HepG2 (cell line): ENCODE results near the gene OR4D9. TPM values are rescaled to one million over a fixed set of nuclear protein-coding genes. Genes with fewer than 3 reads are reported as not detected.

ENCODE experiments used
- DR1 ChIP-seq: sonication (generic); formaldehyde crosslinking; IDR thresholded peaks from 2 replicates; pipeline ENCODE4 v1.8.0; 2021; ENCODE audit warnings: mild to moderate bottlenecking, missing genetic modification reagents, inconsistent platforms
- ELF3 ChIP-seq: IDR thresholded peaks from 2 replicates; pipeline ENCODE4 v1.6.1; 2016; ENCODE audit warnings: missing genetic modification reagents, missing compliant biosample characterization
- ESRRA ChIP-seq: sonication (generic); formaldehyde crosslinking; IDR thresholded peaks from 2 replicates; pipeline ENCODE4 v1.5.1; 2020; ENCODE audit warnings: mild to moderate bottlenecking, low read depth, missing genetic modification reagents
- HDAC1 ChIP-seq: sonication (generic); formaldehyde crosslinking; IDR thresholded peaks from 2 replicates; pipeline ENCODE4 v1.5.1; 2020; ENCODE audit warnings: mild to moderate bottlenecking, missing genetic modification reagents
- KDM4B ChIP-seq: sonication (generic); formaldehyde crosslinking; IDR thresholded peaks from 2 replicates; pipeline ENCODE4 v1.4.0; 2020; ENCODE audit warnings: missing genetic modification reagents
- KLF16 ChIP-seq, 2 experiments: sonication (generic) in 1 of 2; formaldehyde crosslinking in 1 of 2; IDR thresholded peaks; 2 replicates each; pipeline versions ENCODE4 v1.6.1 to v1.8.0; 2016 to 2023; ENCODE audit warnings: missing genetic modification reagents in 2 of 2, missing compliant biosample characterization in 1 of 2
- MAF1 ChIP-seq: sonication (generic); formaldehyde crosslinking; IDR thresholded peaks from 2 replicates; pipeline ENCODE4 v1.5.0; 2020; ENCODE audit warnings: missing genetic modification reagents, borderline replicate concordance
- MAFF ChIP-seq: IDR thresholded peaks from 2 replicates; pipeline ENCODE4 v1.6.1; 2011; ENCODE audit warnings: low read depth, low read length, improper control_type of control experiment
- MLLT10 ChIP-seq: sonication (generic); formaldehyde crosslinking; IDR thresholded peaks from 2 replicates; pipeline ENCODE4 v1.4.0; 2020; ENCODE audit warnings: missing genetic modification reagents
- NR2F1 ChIP-seq, 2 experiments: fragments of 450-650 bp in 1 of 2; formaldehyde crosslinking in 1 of 2; IDR thresholded peaks; 2 replicates each; pipeline versions ENCODE4 v1.5.0 to v1.6.1; 2016 to 2020; ENCODE audit warnings: mild to moderate bottlenecking in 1 of 2, missing compliant biosample characterization in 1 of 2, missing genetic modification reagents in 1 of 2, moderate library complexity in 1 of 2
- RFX3 ChIP-seq: IDR thresholded peaks from 2 replicates; pipeline ENCODE4 v1.6.1; 2016; ENCODE audit warnings: missing biosample characterization, missing genetic modification reagents
- SNRNP70 ChIP-seq: fragments of 200-400 bp; formaldehyde crosslinking; IDR thresholded peaks from 2 replicates; pipeline ENCODE4 v1.6.1; 2017; ENCODE audit warnings: mild to moderate bottlenecking, low read depth, low read length, moderate library complexity
- SP1 ChIP-seq, 2 experiments: fragments of 450-650 bp in 1 of 2; sonication (generic) in 1 of 2; formaldehyde crosslinking in 1 of 2; IDR thresholded peaks; 2 replicates each; pipeline versions ENCODE4 v1.4.0 to v1.6.1; 2016 to 2020; ENCODE audit warnings: missing genetic modification reagents in 1 of 2
- TFDP2 ChIP-seq: sonication (generic); formaldehyde crosslinking; IDR thresholded peaks from 2 replicates; pipeline ENCODE4 v1.4.0; 2020; ENCODE audit warnings: missing genetic modification reagents
- ZBTB8A ChIP-seq: sonication (generic); formaldehyde crosslinking; IDR thresholded peaks from 2 replicates; pipeline ENCODE4 v1.4.0; 2020; ENCODE audit warnings: mild to moderate bottlenecking, low read depth, missing genetic modification reagents, borderline replicate concordance
- ZFP1 ChIP-seq: IDR thresholded peaks from 2 replicates; pipeline ENCODE4 v1.6.1; 2016
- ZFP82 ChIP-seq: sonication (generic); formaldehyde crosslinking; IDR thresholded peaks from 2 replicates; pipeline ENCODE4 v1.5.1; 2020; ENCODE audit warnings: mild to moderate bottlenecking, missing genetic modification reagents, borderline replicate concordance
- ZNF232 ChIP-seq: sonication (generic); formaldehyde crosslinking; IDR thresholded peaks from 2 replicates; pipeline ENCODE4 v1.4.0; 2020; ENCODE audit warnings: missing genetic modification reagents, borderline replicate concordance
- ZNF605 ChIP-seq: sonication (generic); formaldehyde crosslinking; IDR thresholded peaks from 2 replicates; pipeline ENCODE4 v1.8.0; 2022; ENCODE audit warnings: mild to moderate bottlenecking, missing genetic modification reagents
- ZNF660 ChIP-seq: sonication (generic); formaldehyde crosslinking; IDR thresholded peaks from 2 replicates; pipeline ENCODE4 v1.5.1; 2020; ENCODE audit warnings: mild to moderate bottlenecking, low read depth, missing genetic modification reagents, borderline replicate concordance
- ZNF770 ChIP-seq: sonication (generic); formaldehyde crosslinking; IDR thresholded peaks from 2 replicates; pipeline ENCODE4 v1.5.0; 2020; ENCODE audit warnings: mild to moderate bottlenecking, missing genetic modification reagents
- ZNF781 ChIP-seq: sonication (generic); formaldehyde crosslinking; IDR thresholded peaks from 2 replicates; pipeline ENCODE4 v1.5.1; 2020; ENCODE audit warnings: borderline replicate concordance, mild to moderate bottlenecking, missing genetic modification reagents; ENCODE audit errors: not compliant biosample characterization
- ZNF883 ChIP-seq: sonication (generic); formaldehyde crosslinking; IDR thresholded peaks from 2 replicates; pipeline ENCODE4 v1.5.1; 2020; ENCODE audit warnings: mild to moderate bottlenecking, missing genetic modification reagents; ENCODE audit errors: not compliant biosample characterization
- polyA plus RNA-seq, 8 experiments: library from polyadenylated mRNA; depleted of rRNA in 3 of 8; stranded (reverse) in 7 of 8; unstranded in 1 of 8; fragments of >200 nt; fragmentation: Illumina TruSeq in 4 of 8; extraction: Trizol in 4 of 8; gene quantifications; 2 replicates each; pipeline versions ENCODE4 v1.2.1 to v1.2.3, GENCODE V29; 2011 to 2016; ENCODE audit warnings: low read depth in 4 of 8, missing spikeins in 1 of 8, mixed read lengths in 1 of 8; ENCODE audit not compliant: insufficient read depth in 1 of 8
- total RNA-seq, 5 experiments: library from RNA; depleted of rRNA; stranded (reverse); fragments of >200 nt; fragmentation: Illumina TruSeq; extraction: Trizol; gene quantifications; 2 replicates each; pipeline ENCODE4 v1.2.3, GENCODE V29; 2016; ENCODE audit warnings: low read depth in 1 of 5
- TF ChIP-seq, protein P1 (sequence below): sonication (generic); formaldehyde crosslinking; IDR thresholded peaks from 2 replicates; pipeline ENCODE4 v1.4.0; 2020; ENCODE audit warnings: mild to moderate bottlenecking, missing genetic modification reagents
- TF ChIP-seq, protein P2 (sequence below): sonication (generic); formaldehyde crosslinking; conservative IDR thresholded peaks from 2 replicates; pipeline ENCODE4 v1.4.0; 2020; ENCODE audit warnings: missing genetic modification reagents

Gene OR4D9
- total and polyA plus RNA-seq, 2 of the 13 experiments (the other 11 are each of a cell fraction or from before 2014, with no cell fraction given): not detected

DNA sequence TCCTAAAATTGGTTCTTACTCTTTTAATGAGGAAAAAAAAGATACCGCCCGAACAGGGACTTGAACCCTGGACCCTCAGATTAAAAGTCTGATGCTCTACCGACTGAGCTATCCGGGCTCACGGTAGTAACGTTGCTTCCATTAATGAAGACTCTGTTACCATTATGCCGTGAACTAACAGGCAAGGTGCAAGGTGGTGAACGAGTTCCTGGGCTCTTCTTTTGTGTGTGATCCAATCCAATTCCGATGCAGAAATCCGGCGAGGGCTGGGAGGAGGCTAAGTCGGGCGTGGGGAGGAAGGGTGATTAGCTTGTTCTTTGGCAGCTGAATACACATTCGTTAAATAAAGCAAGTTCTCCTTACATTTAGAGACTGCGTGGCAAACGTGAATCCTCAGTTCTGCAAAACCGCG is 49.0 kb downstream of the OR4D9 start (continued):
- no peak for TF ChIP-seq SP1 (IDR thresholded peaks at IDR 0.05)
- TF ChIP-seq SP1 (CRISPR knock-in tag; IDR thresholded peaks at IDR 0.05): peak; percentile 42; the same call in 1 of the 2 replicates
- no peak for TF ChIP-seq ZNF883
- TF ChIP-seq KDM4B: no peak
- TF ChIP-seq MAF1 (CRISPR knock-in tag): peak; percentile 99
- peak in 1 of 2 experiments; percentile 73; a peak in 2 of 4 replicates for TF ChIP-seq KLF16 (CRISPR knock-in tag; IDR thresholded peaks at IDR 0.05)
- TF ChIP-seq ZNF770 (CRISPR knock-in tag): 0 out of 2 replicates have a peak, but pooled peaks have one; percentile 21
- TF ChIP-seq DR1 (CRISPR knock-in tag): no peak
- no peak for TF ChIP-seq TFDP2
- peak; percentile 28; the same call in 1 of the 2 replicates for TF ChIP-seq HDAC1 (CRISPR knock-in tag)
- 0 out of 2 replicates have a peak, but pooled peaks have one; percentile 50 for TF ChIP-seq ELF3 (CRISPR knock-in tag)
- TF ChIP-seq ZNF781 (CRISPR knock-in tag): peak; percentile 33
- TF ChIP-seq MLLT10: no peak
- no peak for TF ChIP-seq SNRNP70
- no peak for TF ChIP-seq MAFF
- TF ChIP-seq RFX3: no peak
- TF ChIP-seq, protein P1, sequence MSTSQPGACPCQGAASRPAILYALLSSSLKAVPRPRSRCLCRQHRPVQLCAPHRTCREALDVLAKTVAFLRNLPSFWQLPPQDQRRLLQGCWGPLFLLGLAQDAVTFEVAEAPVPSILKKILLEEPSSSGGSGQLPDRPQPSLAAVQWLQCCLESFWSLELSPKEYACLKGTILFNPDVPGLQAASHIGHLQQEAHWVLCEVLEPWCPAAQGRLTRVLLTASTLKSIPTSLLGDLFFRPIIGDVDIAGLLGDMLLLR: no peak
- peak; percentile 27; the same call in 1 of the 2 replicates for TF ChIP-seq ZFP82 (CRISPR knock-in tag)
- no peak for TF ChIP-seq ZBTB8A
- peak; percentile 80; the same call in 1 of the 2 replicates for TF ChIP-seq ZNF605 (CRISPR knock-in tag)
- TF ChIP-seq ZNF660: no peak
- peak; percentile 20; the same call in 1 of the 2 replicates for TF ChIP-seq ZNF232 (CRISPR knock-in tag)
- no peak for TF ChIP-seq ZFP1 (CRISPR knock-in tag)
- no peak for TF ChIP-seq ESRRA (CRISPR knock-in tag)
- TF ChIP-seq, protein P2, sequence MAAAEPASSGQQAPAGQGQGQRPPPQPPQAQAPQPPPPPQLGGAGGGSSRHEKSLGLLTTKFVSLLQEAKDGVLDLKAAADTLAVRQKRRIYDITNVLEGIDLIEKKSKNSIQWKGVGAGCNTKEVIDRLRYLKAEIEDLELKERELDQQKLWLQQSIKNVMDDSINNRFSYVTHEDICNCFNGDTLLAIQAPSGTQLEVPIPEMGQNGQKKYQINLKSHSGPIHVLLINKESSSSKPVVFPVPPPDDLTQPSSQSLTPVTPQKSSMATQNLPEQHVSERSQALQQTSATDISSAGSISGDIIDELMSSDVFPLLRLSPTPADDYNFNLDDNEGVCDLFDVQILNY (CRISPR knock-in tag): no peak
- TF ChIP-seq NR2F1 (CRISPR knock-in tag; IDR thresholded peaks at IDR 0.05): 0 out of 4 replicates have a peak, but pooled peaks of 1 of the 2 experiments have one; percentile 11
